Activated T-helper 9 cell treated with anti-CD3 and anti-CD28 coated beads, Interleukin-2, amount 50 U/mL, for 16 hours (primary cell): ENCODE measurements around the gene C1QTNF12.
"Not testable (repeated sequence)": the region's sequence is repeated elsewhere in the genome, so short reads cannot be mapped to it uniquely, and the experiment has no call there.

Experiments used
- DNase-seq: peaks from one replicate; pipeline ENCODE4 v3.0.0-alpha.2; 2020; ENCODE audit warnings: low read depth

C1QTNF12 gene

GRCh38 chr1:1199141-1199960 is 47.2 kb downstream of the C1QTNF12 start:
- DNase-seq = no peak

GRCh38 chr1:1198423-1199140 is 47.9 kb downstream of the C1QTNF12 start:
- DNase-seq = no peak

- DNase-seq = no peak
Observed at GRCh38 chr1:1197551-1198422, 48.7 kb downstream of the C1QTNF12 start.

- DNase-seq = no peak
Observed at GRCh38 chr1:1197188-1197500, 49.4 kb downstream of the C1QTNF12 start.

- DNase-seq = no peak
Observed at GRCh38 chr1:1196431-1197187, 49.9 kb downstream of the C1QTNF12 start.

- DNase-seq = not testable (repeated sequence)
Observed at GRCh38 chr1:1195726-1196125, 50.8 kb downstream of the C1QTNF12 start.

- DNase-seq = no peak
Observed at GRCh38 chr1:1194723-1195122, 51.8 kb downstream of the C1QTNF12 start.
